CD1c-positive myeloid dendritic cell (primary cell): ENCODE data around the gene NSUN6.

ENCODE experiments used
- DNase-seq: peaks from one replicate; pipeline ENCODE4 v3.0.0-alpha.2; 2016; ENCODE audit errors: extremely low spot score

Gene NSUN6

GRCh38 chr10:18651324-18652007 lies at the start of gene NSUN6:
Gene NSUN6 (minus strand): TSS chr10:18651587. CDS start chr10:18651203, 384 bp downstream.
- DNase-seq: peak; percentile 94

GRCh38 chr10:18699849-18700840 lies 48.8 kb upstream of the NSUN6 start:
- peak; percentile 41 for DNase-seq

GRCh38 chr10:18690541-18690940 lies 39.2 kb upstream of the NSUN6 start:
- DNase-seq: no peak

GRCh38 chr10:18689498-18689897 lies 38.1 kb upstream of the NSUN6 start:
- no peak for DNase-seq

- DNase-seq: no peak
These were observed 36.3 kb upstream of the NSUN6 start for GRCh38 chr10:18687706-18688105.

- no peak for DNase-seq
These were observed 35.8 kb upstream of the NSUN6 start for GRCh38 chr10:18687195-18687594.

- DNase-seq: no peak
These were observed 34.2 kb upstream of the NSUN6 start for GRCh38 chr10:18685555-18685954.

- no peak for DNase-seq
These were observed 33.6 kb upstream of the NSUN6 start for GRCh38 chr10:18684953-18685352.

GRCh38 chr10:18684416-18684815 lies 33.0 kb upstream of the NSUN6 start:
- DNase-seq: no peak

- DNase-seq: no peak
These were observed 32.0 kb upstream of the NSUN6 start for GRCh38 chr10:18683427-18683826.

- no peak for DNase-seq
These were observed 30.6 kb upstream of the NSUN6 start for GRCh38 chr10:18681971-18682411.

GRCh38 chr10:18681366-18681765 lies 30.0 kb upstream of the NSUN6 start:
- DNase-seq: no peak

- DNase-seq: no peak
These were observed 29.4 kb upstream of the NSUN6 start for GRCh38 chr10:18680754-18681153.

GRCh38 chr10:18675086-18675801 lies 23.9 kb upstream of the NSUN6 start:
- no peak for DNase-seq

GRCh38 chr10:18668026-18668425 lies 16.6 kb upstream of the NSUN6 start:
- no peak for DNase-seq

- no peak for DNase-seq
These were observed 15.4 kb upstream of the NSUN6 start for GRCh38 chr10:18666810-18667209.

GRCh38 chr10:18665815-18666558 lies 14.6 kb upstream of the NSUN6 start:
- no peak for DNase-seq

- DNase-seq: no peak
These were observed 13.6 kb upstream of the NSUN6 start for GRCh38 chr10:18664841-18665478.

- no peak for DNase-seq
These were observed 9.5 kb upstream of the NSUN6 start for GRCh38 chr10:18660816-18661431.

- peak; percentile 6 for DNase-seq
These were observed 8.6 kb upstream of the NSUN6 start for GRCh38 chr10:18659819-18660535.
